ENCODE results near the gene NECTIN4. TPM values are rescaled to one million over a fixed set of nuclear protein-coding genes. Genes with fewer than 3 reads are reported as not detected.

Gene NECTIN4
- total RNA-seq, 4 donors from 2014 or later = not detected

- peaks cover 55 to 56% of the 10 kb centered on the region in 2 donors for H3K4me1 ChIP-seq
- H3K4me3 ChIP-seq = peak within 1 kb of the TSS; percentile 83 to 91 (median 84)
- H3K36me3 ChIP-seq = peaks cover 0 to 31% of the 10 kb centered on the region in 2 donors
- TF ChIP-seq POLR2A (IDR thresholded peaks at IDR 0.05) (peak; percentile 65 to 68), CTCF (IDR thresholded peaks at IDR 0.05 in 4 of 5, conservative IDR thresholded peaks at IDR 0.05 in 1 of 5) (no peak)
- ATAC-seq = peak; percentile 96 to 98
- H3K27ac ChIP-seq = peak within 1 kb of the TSS; percentile 94 to 98 (median 96)
- H3K9me3 ChIP-seq = no peaks in the 10 kb centered on the region
- in situ Hi-C loops (cut with MboI; ENCODE audit: low sequenced_read_pairs in 4 of 4) (no loop called here), intact Hi-C loops (cut with DNase I; ENCODE audit: low total_unique reads) (loop anchor here (1.0 to 10.0 kb wide), 8 partner anchors 14 to 1098 kb away; partner anchors contain the start of genes NDUFS2, NIT1, PFDN2 and PIGM)
- peak; percentile 95 to 96 for DNase-seq
- no peaks in the 10 kb centered on the region for H3K27me3 ChIP-seq
Observed at GRCh38 chr1:161132410-161133219, 43.3 kb upstream of the NECTIN4 start, which contains the start of gene DEDD. Gene DEDD (minus strand): TSS chr1:161132667. CDS start chr1:161124462, 8,205 bp downstream.

GRCh38 chr1:161131523-161132409 is 42.4 kb upstream of the NECTIN4 start:
- intact Hi-C loops (cut with DNase I; ENCODE audit: low total_unique reads) (loop anchor here (1.0 to 10.0 kb wide), 7 partner anchors 13 to 1097 kb away; partner anchors contain the start of genes NDUFS2, NIT1, PFDN2 and PIGM), in situ Hi-C loops (cut with MboI; ENCODE audit: low sequenced_read_pairs in 4 of 4) (no loop called here)
- peaks cover 0 to 39% of the 10 kb centered on the region in 2 donors for H3K36me3 ChIP-seq
- H3K9me3 ChIP-seq = no peaks in the 10 kb centered on the region
- peak overlapping the region; percentile 83 to 91 (median 84) for H3K4me3 ChIP-seq
- peaks cover 53% of the 10 kb centered on the region in 2 donors for H3K4me1 ChIP-seq
- H3K27me3 ChIP-seq = no peaks in the 10 kb centered on the region
- H3K27ac ChIP-seq = peak overlapping the region; percentile 94 to 98 (median 96)
- ATAC-seq (peak in 1 of 2 donors; percentile 1), DNase-seq (no peak)
- TF ChIP-seq POLR2A (IDR thresholded peaks at IDR 0.05) (no peak), CTCF (IDR thresholded peaks at IDR 0.05 in 4 of 5, conservative IDR thresholded peaks at IDR 0.05 in 1 of 5) (no peak)

- in situ Hi-C loops (cut with MboI; ENCODE audit: low sequenced_read_pairs in 4 of 4) = no loop called here
Observed at GRCh38 chr1:161130266-161130665, 40.9 kb upstream of the NECTIN4 start.

More at GRCh38 chr1:161130266-161130665, 40.9 kb upstream of the NECTIN4 start:
- Histone ChIP-seq H3K4me3 (no peak overlapping the region), H3K9me3 (no peaks in the 10 kb centered on the region), H3K27me3 (no peaks in the 10 kb centered on the region), H3K27ac (peak overlapping the region; percentile 94 to 98 (median 96)), H3K4me1 (peaks cover 48 to 49% of the 10 kb centered on the region in 2 donors), H3K36me3 (peaks cover 0 to 43% of the 10 kb centered on the region in 2 donors)
- TF ChIP-seq POLR2A (IDR thresholded peaks at IDR 0.05) (no peak), CTCF (IDR thresholded peaks at IDR 0.05 in 4 of 5, conservative IDR thresholded peaks at IDR 0.05 in 1 of 5) (no peak)
- no peak for ATAC-seq
- DNase-seq = no peak
- intact Hi-C loops (cut with DNase I; ENCODE audit: low total_unique reads) = loop anchor here (10.0 kb wide), 1 partner anchor 1095 kb away; the partner anchor contains the start of gene PIGM

Data from gastrocnemius medialis (tissue), 4 donors.